KMS-11 (cell line): Measurements from ENCODE around the gene GADD45GIP1.
"Not testable (repeated sequence)": the region's sequence is repeated elsewhere in the genome, so short reads cannot be mapped to it uniquely, and the experiment has no call there.

Source experiments
- H2AFZ ChIP-seq: fragments of 200-600 bp; sonication (generic); 2 replicates; pipeline ENCODE4 v1.6.1; 2016; ENCODE audit warnings: antibody characterized with exemption, mixed run types, low read depth
- H3K27ac ChIP-seq: fragments of 200-600 bp; sonication (generic); 2 replicates; pipeline ENCODE4 v1.6.1; 2016; ENCODE audit warnings: mild to moderate bottlenecking, mixed run types
- H3K27me3 ChIP-seq: fragments of 200-600 bp; sonication (generic); 2 replicates; pipeline ENCODE4 v1.6.1; 2017; ENCODE audit warnings: mild to moderate bottlenecking, low read depth, mixed run types, moderate library complexity; ENCODE audit not compliant: insufficient read depth
- H3K36me3 ChIP-seq: fragments of 200-600 bp; sonication (generic); 2 replicates; pipeline ENCODE4 v1.6.1; 2017; ENCODE audit warnings: mild to moderate bottlenecking, mixed run types; ENCODE audit not compliant: insufficient read depth
- H3K4me1 ChIP-seq: fragments of 200-600 bp; sonication (generic); 2 replicates; pipeline ENCODE4 v1.6.1; 2016; ENCODE audit warnings: mild to moderate bottlenecking, low read depth, mixed run types; ENCODE audit not compliant: poor library complexity, severe bottlenecking
- H3K4me2 ChIP-seq: fragments of 200-600 bp; sonication (generic); 2 replicates; pipeline ENCODE4 v1.7.0; 2016; ENCODE audit warnings: mild to moderate bottlenecking, mixed run types
- H3K4me3 ChIP-seq: fragments of 200-600 bp; sonication (generic); IDR thresholded peaks from 2 replicates; pipeline ENCODE4 v1.6.1; 2017; ENCODE audit warnings: low read depth, low read length, mixed read lengths; ENCODE audit not compliant: insufficient read depth
- H3K79me2 ChIP-seq: fragments of 200-600 bp; sonication (generic); 2 replicates; pipeline ENCODE4 v1.6.1; 2016; ENCODE audit warnings: low read depth, mixed run types; ENCODE audit not compliant: insufficient read depth
- H3K9ac ChIP-seq: fragments of 200-600 bp; sonication (generic); 2 replicates; pipeline ENCODE4 v1.6.1; 2016; ENCODE audit warnings: mild to moderate bottlenecking, mixed run types
- H4K20me1 ChIP-seq: fragments of 200-600 bp; sonication (generic); 2 replicates; pipeline ENCODE4 v1.6.1; 2016; ENCODE audit warnings: mild to moderate bottlenecking, mixed run types; ENCODE audit not compliant: insufficient read depth
- CTCF ChIP-seq: fragments of 200-600 bp; sonication (generic); conservative IDR thresholded peaks from 2 replicates; pipeline ENCODE4 v1.6.1; 2017; ENCODE audit warnings: low read depth, mild to moderate bottlenecking, antibody characterized with exemption, low read length, moderate library complexity, mixed read lengths

Gene GADD45GIP1

GRCh38 chr19:12959481-12959880, 2.5 kb upstream of the GADD45GIP1 start:
- H3K4me1 ChIP-seq = peaks cover 4% of the 10 kb centered on the region
- H2AFZ ChIP-seq = no peak overlapping the region
- H3K4me2 ChIP-seq = no peak overlapping the region
- H3K36me3 ChIP-seq = no peaks in the 10 kb centered on the region
- no peaks in the 10 kb centered on the region for H3K79me2 ChIP-seq
- H3K9ac ChIP-seq = no peak overlapping the region
- H4K20me1 ChIP-seq = no peaks in the 10 kb centered on the region
- H3K27me3 ChIP-seq = peaks cover 10% of the 10 kb centered on the region; the same call in 1 of the 2 replicates
- H3K27ac ChIP-seq = no peak overlapping the region
- H3K4me3 ChIP-seq = no peak overlapping the region
- TF ChIP-seq CTCF = no peak

- not testable (repeated sequence) for H3K4me1 ChIP-seq, H4K20me1 ChIP-seq, H3K79me2 ChIP-seq, H3K27me3 ChIP-seq, H3K4me3 ChIP-seq, H3K36me3 ChIP-seq
- peak overlapping the region; percentile 66; the same call in 1 of the 2 replicates for H3K9ac ChIP-seq
- H3K27ac ChIP-seq = peak overlapping the region; percentile 43
- H3K4me2 ChIP-seq = peak overlapping the region; percentile 51; the same call in 1 of the 2 replicates
- H2AFZ ChIP-seq = peak overlapping the region; percentile 78
Measured at GRCh38 chr19:12957389-12957952, 448 bp upstream of the GADD45GIP1 start.

GRCh38 chr19:12955996-12956395, 1.0 kb downstream of the GADD45GIP1 start:
- peaks cover 4% of the 10 kb centered on the region for H3K4me1 ChIP-seq
- no peaks in the 10 kb centered on the region for H3K79me2 ChIP-seq
- H3K4me2 ChIP-seq = peak overlapping the region; percentile 51; the same call in 1 of the 2 replicates
- peak overlapping the region; percentile 43; the same call in 1 of the 2 replicates for H3K27ac ChIP-seq
- no peaks in the 10 kb centered on the region; the same call in 1 of the 2 replicates for H3K27me3 ChIP-seq
- no peaks in the 10 kb centered on the region for H3K36me3 ChIP-seq
- no peaks in the 10 kb centered on the region for H4K20me1 ChIP-seq
- no peak overlapping the region for H2AFZ ChIP-seq
- no peak for TF ChIP-seq CTCF
- no peak overlapping the region for H3K4me3 ChIP-seq
- H3K9ac ChIP-seq = no peak overlapping the region

- not testable (repeated sequence) for H3K27ac ChIP-seq, H3K4me1 ChIP-seq, H4K20me1 ChIP-seq, H2AFZ ChIP-seq, H3K27me3 ChIP-seq, H3K36me3 ChIP-seq, H3K9ac ChIP-seq, H3K4me3 ChIP-seq, H3K79me2 ChIP-seq
- H3K4me2 ChIP-seq = peak overlapping the region; percentile 51; the same call in 1 of the 2 replicates
Measured at GRCh38 chr19:12955575-12955974, 1.4 kb downstream of the GADD45GIP1 start.

- Histone ChIP-seq H4K20me1 (no peaks in the 10 kb centered on the region), H3K9ac (no peak overlapping the region), H3K4me1 (peaks cover 4% of the 10 kb centered on the region), H2AFZ (no peak overlapping the region), H3K79me2 (no peaks in the 10 kb centered on the region), H3K4me3 (no peak overlapping the region), H3K27ac (peak overlapping the region; percentile 14; the same call in 1 of the 2 replicates), H3K27me3 (no peaks in the 10 kb centered on the region), H3K4me2 (no peak overlapping the region), H3K36me3 (no peaks in the 10 kb centered on the region)
- TF ChIP-seq CTCF = no peak
Measured at GRCh38 chr19:12954612-12954962, 2.4 kb downstream of the GADD45GIP1 start.
